GM23248 (cell line): Measurements from ENCODE around the gene HOTAIR. TPM values are rescaled to one million over a fixed set of nuclear protein-coding genes. Genes with fewer than 3 reads are reported as not detected.

Experiments used
- DNase-seq: peaks from one replicate; pipeline ENCODE4 v3.0.0-alpha.2; 2015
- H2AFZ ChIP-seq: fragments of 200-600 bp; sonication (generic); 2 replicates; pipeline ENCODE4 v1.6.1; 2016; ENCODE audit warnings: antibody characterized with exemption
- H3F3A ChIP-seq: fragments of 200-600 bp; sonication (generic); 2 replicates; pipeline ENCODE4 v1.6.1; 2016; ENCODE audit warnings: mild to moderate bottlenecking, antibody characterized with exemption, mixed run types; ENCODE audit not compliant: insufficient read depth
- H3K27ac ChIP-seq: fragments of 200-600 bp; sonication (generic); 2 replicates; pipeline ENCODE4 v1.5.1; 2016; ENCODE audit warnings: mild to moderate bottlenecking
- H3K27me3 ChIP-seq: fragments of 200-600 bp; sonication (generic); replicated peaks from 2 replicates; pipeline ENCODE4 v1.6.1; 2016; ENCODE audit warnings: mild to moderate bottlenecking; ENCODE audit not compliant: insufficient read depth
- H3K36me3 ChIP-seq: fragments of 200-600 bp; sonication (generic); 2 replicates; pipeline ENCODE4 v1.6.1; 2016; ENCODE audit warnings: low read depth, mild to moderate bottlenecking
- H3K4me1 ChIP-seq: fragments of 200-600 bp; sonication (generic); 2 replicates; pipeline ENCODE4 v1.6.1; 2016; ENCODE audit warnings: mild to moderate bottlenecking; ENCODE audit not compliant: insufficient read depth
- H3K4me2 ChIP-seq: fragments of 200-600 bp; sonication (generic); one replicate; pipeline ENCODE4 v1.6.1; 2016; ENCODE audit warnings: mild to moderate bottlenecking; ENCODE audit not compliant: unreplicated experiment
- H3K4me3 ChIP-seq: fragments of 200-600 bp; sonication (generic); 2 replicates; pipeline ENCODE4 v1.5.1; 2016; ENCODE audit warnings: mild to moderate bottlenecking
- H3K79me2 ChIP-seq: fragments of 200-600 bp; sonication (generic); 2 replicates; pipeline ENCODE4 v1.6.1; 2016; ENCODE audit warnings: mild to moderate bottlenecking; ENCODE audit not compliant: insufficient read depth
- H3K9ac ChIP-seq: fragments of 200-600 bp; sonication (generic); 2 replicates; pipeline ENCODE4 v1.6.1; 2016; ENCODE audit warnings: mild to moderate bottlenecking
- H3K9me2 ChIP-seq: fragments of 200-600 bp; sonication (generic); 2 replicates; pipeline ENCODE4 v1.6.1; 2016; ENCODE audit warnings: mixed run types, mild to moderate bottlenecking, moderate library complexity; ENCODE audit not compliant: insufficient read depth
- H3K9me3 ChIP-seq: fragments of 200-600 bp; sonication (generic); one replicate; pipeline ENCODE4 v1.6.1; 2017; ENCODE audit warnings: low read depth
- H4K20me1 ChIP-seq: fragments of 200-600 bp; sonication (generic); 2 replicates; pipeline ENCODE4 v1.6.0; 2016; ENCODE audit not compliant: insufficient read depth
- EZH2 ChIP-seq: fragments of 200-600 bp; sonication (generic); IDR thresholded peaks from 2 replicates; pipeline ENCODE4 v1.6.1; 2018; ENCODE audit warnings: antibody characterized with exemption, mild to moderate bottlenecking; ENCODE audit not compliant: insufficient read depth, poor library complexity, severe bottlenecking
- EZH2phosphoT487 ChIP-seq: fragments of 200-600 bp; sonication (generic); IDR thresholded peaks from 2 replicates; pipeline ENCODE4 v1.6.1; 2018; ENCODE audit warnings: antibody characterized with exemption, moderate library complexity, mild to moderate bottlenecking, low read depth; ENCODE audit not compliant: insufficient read depth
- WGBS, 2 experiments: methylation state at CpG; one replicate each; pipeline ENCODE4 v1.1.6; 2015 to 2017; ENCODE audit warnings: low lambda C conversion rate in 2 of 2, low coverage in 1 of 2; ENCODE audit errors: missing lambda C conversion rate in 2 of 2; 5-methylcytosine and 5-hydroxymethylcytosine counted together
- in situ Hi-C: fragments of 300-500 bp; cut with MboI; formaldehyde crosslinking; loops from 2 replicates; pipeline ENCODE4 v1.15.0; 2020
- polyA plus RNA-seq: library from polyadenylated mRNA; unstranded; fragments of >200 nt; fragmentation: Nextera tagmentation; extraction: Ambion mirVana; gene quantifications from 2 replicates; pipeline ENCODE4 v1.2.1, GENCODE V29; 2016
- total RNA-seq: library from RNA; depleted of rRNA; stranded (reverse); fragments of >200 nt; shearing (Covaris generic); gene quantifications from 2 replicates; pipeline ENCODE4 v1.2.3, GENCODE V29; 2014

The HOTAIR gene
- total and polyA plus RNA-seq, 2 experiments from 2014 or later, result not detected

GRCh38 chr12:53952871-53953734 lies 21.7 kb downstream of the HOTAIR start:
- no peak overlapping the region for H2AFZ ChIP-seq

GRCh38 chr12:53952335-53952694 lies 22.4 kb downstream of the HOTAIR start:
- Histone ChIP-seq H3F3A (no peaks in the 10 kb centered on the region), H3K36me3 (no peaks in the 10 kb centered on the region), H3K4me2 (no peak overlapping the region), H3K9me2 (no peaks in the 10 kb centered on the region), H3K4me3 (no peak overlapping the region), H3K27me3 (peaks cover 97% of the 10 kb centered on the region), H4K20me1 (no peaks in the 10 kb centered on the region), H2AFZ (no peak overlapping the region), H3K9ac (no peak overlapping the region), H3K4me1 (no peaks in the 10 kb centered on the region), H3K9me3 (no peaks in the 10 kb centered on the region), H3K27ac (no peak overlapping the region), H3K79me2 (no peaks in the 10 kb centered on the region)
- TF ChIP-seq EZH2 (peak; percentile 55), EZH2phosphoT487 (no peak)
- WGBS, 2 experiments, result 20 to 23% methylated on average over 13 of the region's 13 CpGs
- in situ Hi-C loops, result no loop called here
- peak; percentile 46 for DNase-seq

More at GRCh38 chr12:53952871-53953734, 21.7 kb downstream of the HOTAIR start:
- Histone ChIP-seq H3K4me2 (no peak overlapping the region), H3K27ac (no peak overlapping the region), H3K79me2 (no peaks in the 10 kb centered on the region), H4K20me1 (no peaks in the 10 kb centered on the region), H3K9ac (no peak overlapping the region), H3K36me3 (no peaks in the 10 kb centered on the region), H3K4me3 (no peak overlapping the region), H3K9me2 (no peaks in the 10 kb centered on the region), H3K4me1 (no peaks in the 10 kb centered on the region), H3F3A (no peaks in the 10 kb centered on the region), H3K9me3 (no peaks in the 10 kb centered on the region), H3K27me3 (peaks cover 97% of the 10 kb centered on the region)
- DNase-seq, result no peak
- TF ChIP-seq EZH2, result peak; percentile 61
- no peak; the same call in 1 of the 2 replicates for TF ChIP-seq EZH2phosphoT487
- 19 to 22% methylated on average over 33 to 38 of the region's 38 CpGs for WGBS, 2 experiments
- in situ Hi-C loops, result no loop called here

DNA sequence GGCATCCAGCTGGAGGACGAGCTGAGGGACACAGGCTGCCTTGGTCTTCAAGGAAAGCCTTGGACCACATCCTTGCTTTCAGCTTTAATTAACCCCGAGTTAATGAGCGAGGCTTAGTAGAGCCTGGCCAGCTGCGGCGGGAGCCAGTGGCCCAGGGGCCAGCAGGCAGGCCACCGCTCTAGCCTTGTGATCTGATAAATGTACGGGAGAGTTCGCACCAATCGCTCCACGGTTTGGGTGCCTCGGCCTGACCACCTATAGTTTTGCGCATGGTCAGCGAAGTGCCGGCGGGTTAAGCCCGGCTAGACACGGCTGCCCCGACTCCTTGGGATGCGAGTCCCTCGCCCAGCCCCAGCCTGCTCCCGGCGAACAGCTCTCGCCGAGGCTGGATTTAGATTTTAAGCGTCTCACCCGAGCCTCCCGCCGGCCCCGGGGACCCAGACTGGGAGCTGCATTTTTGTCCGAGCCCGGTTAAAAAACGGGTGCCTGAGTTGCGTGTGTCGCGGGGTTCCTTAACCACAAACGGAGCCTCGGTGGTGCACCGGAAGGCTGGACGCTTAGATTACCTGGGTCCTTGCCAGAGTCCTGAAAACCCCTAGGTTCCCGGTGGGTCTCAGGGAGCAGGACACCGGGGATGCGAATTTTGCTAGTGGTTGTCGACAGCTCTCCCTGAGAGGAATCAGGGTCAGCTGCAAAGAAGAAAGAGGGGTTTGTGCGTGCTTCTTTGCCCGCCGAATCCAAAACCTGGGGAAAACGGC lies 23.0 kb downstream of the HOTAIR start:
- H3K9me2 ChIP-seq, result no peaks in the 10 kb centered on the region
- H2AFZ ChIP-seq, result no peak overlapping the region
- H3K27ac ChIP-seq, result no peak overlapping the region
- H3K79me2 ChIP-seq, result no peaks in the 10 kb centered on the region
- no peaks in the 10 kb centered on the region for H3K36me3 ChIP-seq
- H3K4me2 ChIP-seq, result no peak overlapping the region
- H3K4me3 ChIP-seq, result no peak overlapping the region
- H3K27me3 ChIP-seq, result peaks cover 97% of the 10 kb centered on the region
- WGBS, 2 experiments, result 12 to 15% methylated on average over 43 to 45 of the region's 47 CpGs
- H3K4me1 ChIP-seq, result no peaks in the 10 kb centered on the region
- no peaks in the 10 kb centered on the region for H3F3A ChIP-seq
- no peaks in the 10 kb centered on the region for H4K20me1 ChIP-seq
- DNase-seq, result no peak
- H3K9me3 ChIP-seq, result no peaks in the 10 kb centered on the region
- peak; percentile 79 for TF ChIP-seq EZH2phosphoT487
- TF ChIP-seq EZH2, result no peak
- no peak overlapping the region for H3K9ac ChIP-seq
- in situ Hi-C loops, result no loop called here

DNA sequence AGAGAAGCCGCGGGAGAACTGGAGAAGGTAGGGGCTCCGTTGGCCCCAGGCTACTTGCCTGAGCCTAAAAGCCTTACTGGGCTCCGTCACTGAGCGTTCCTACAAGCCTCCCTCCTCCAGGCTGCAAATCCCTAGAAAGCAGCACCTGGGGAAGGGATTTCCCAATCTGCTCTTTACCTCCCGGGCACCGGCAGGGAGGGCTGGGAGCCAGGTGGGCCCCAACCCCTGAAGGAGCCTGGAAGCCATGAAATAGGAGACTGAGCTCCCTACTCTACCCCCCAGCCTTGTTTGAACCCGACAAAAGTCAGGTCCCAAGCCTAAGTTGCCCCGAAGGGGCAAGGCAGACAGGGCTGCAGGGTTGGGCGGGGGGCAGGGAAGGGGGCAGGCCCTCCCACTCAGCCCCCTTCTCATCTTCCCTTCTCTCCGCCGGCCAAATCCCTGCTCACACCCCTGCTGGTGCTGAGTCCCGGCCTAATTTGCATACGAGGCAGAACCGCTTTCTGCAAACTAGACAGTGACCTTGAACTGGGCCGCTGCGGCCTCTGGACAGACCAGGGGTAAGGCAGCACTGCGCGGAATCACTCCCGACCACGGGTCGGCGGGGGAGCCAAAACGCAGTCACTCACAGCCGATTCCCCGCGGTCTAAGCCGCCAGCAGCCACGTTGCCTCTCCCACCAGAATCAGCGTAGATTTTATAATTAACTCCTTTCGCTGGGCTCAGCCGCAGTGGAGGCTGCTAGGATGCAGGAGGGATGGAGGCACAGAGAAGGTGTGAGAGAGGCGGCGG lies 23.8 kb downstream of the HOTAIR start:
- peaks cover 97% of the 10 kb centered on the region for H3K27me3 ChIP-seq
- no peak overlapping the region for H3K4me2 ChIP-seq
- H3K27ac ChIP-seq, result no peak overlapping the region
- H3K9me3 ChIP-seq, result no peaks in the 10 kb centered on the region
- no peak overlapping the region for H2AFZ ChIP-seq
- no peaks in the 10 kb centered on the region for H3K36me3 ChIP-seq
- DNase-seq, result no peak
- no peaks in the 10 kb centered on the region for H3F3A ChIP-seq
- H3K4me1 ChIP-seq, result no peaks in the 10 kb centered on the region
- in situ Hi-C loops, result no loop called here
- no peak overlapping the region for H3K9ac ChIP-seq
- peak; percentile 42; the same call in 1 of the 2 replicates for TF ChIP-seq EZH2phosphoT487
- peak; percentile 70 for TF ChIP-seq EZH2
- H3K4me3 ChIP-seq, result no peak overlapping the region
- H4K20me1 ChIP-seq, result no peaks in the 10 kb centered on the region
- no peaks in the 10 kb centered on the region for H3K9me2 ChIP-seq
- H3K79me2 ChIP-seq, result no peaks in the 10 kb centered on the region
- WGBS, 2 experiments, result 11 to 14% methylated on average over 32 to 34 of the region's 34 CpGs
